ENCODE data around the gene FAM53A. TPM values are rescaled to one million over a fixed set of nuclear protein-coding genes. Genes with fewer than 3 reads are reported as not detected.
"Not testable (repeated sequence)": the region's sequence is repeated elsewhere in the genome, so short reads cannot be mapped to it uniquely, and the experiment has no call there.

Gene FAM53A
- total RNA-seq, 1 experiment from 2014 or later, result 0.51 TPM

DNA sequence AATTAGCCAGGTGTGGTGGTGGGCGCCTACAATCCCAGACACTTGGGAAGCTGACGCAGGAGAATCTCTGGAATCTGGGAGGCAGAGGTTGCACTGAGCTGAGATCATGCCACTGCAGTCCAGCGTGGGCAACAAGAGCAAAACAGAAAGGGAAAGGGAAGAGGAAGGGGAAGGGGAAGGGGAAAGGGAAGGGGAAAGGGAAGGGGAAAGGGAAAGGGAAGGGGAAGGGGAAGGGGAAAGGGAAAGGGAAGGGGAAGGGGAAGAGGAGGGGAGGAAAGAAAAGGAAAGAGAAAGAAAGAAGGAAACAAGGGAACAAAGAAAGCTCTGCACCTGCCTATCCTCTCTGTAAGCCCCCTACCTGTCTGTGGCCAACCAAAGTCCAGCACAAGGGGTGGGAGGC lies 35.2 kb downstream of the FAM53A start:
- no peaks in the 10 kb centered on the region for H3K36me3 ChIP-seq
- no peak overlapping the region for H3K27ac ChIP-seq
- H3K27me3 ChIP-seq, result peaks cover 5% of the 10 kb centered on the region; the same call in 1 of the 2 replicates
- H3K4me3 ChIP-seq, result no peak overlapping the region
- H3K4me1 ChIP-seq, result peaks cover 11% of the 10 kb centered on the region; the same call in 1 of the 2 replicates
- no peak for DNase-seq
- H3K9me3 ChIP-seq (replicated peaks), result no peaks in the 10 kb centered on the region

DNA sequence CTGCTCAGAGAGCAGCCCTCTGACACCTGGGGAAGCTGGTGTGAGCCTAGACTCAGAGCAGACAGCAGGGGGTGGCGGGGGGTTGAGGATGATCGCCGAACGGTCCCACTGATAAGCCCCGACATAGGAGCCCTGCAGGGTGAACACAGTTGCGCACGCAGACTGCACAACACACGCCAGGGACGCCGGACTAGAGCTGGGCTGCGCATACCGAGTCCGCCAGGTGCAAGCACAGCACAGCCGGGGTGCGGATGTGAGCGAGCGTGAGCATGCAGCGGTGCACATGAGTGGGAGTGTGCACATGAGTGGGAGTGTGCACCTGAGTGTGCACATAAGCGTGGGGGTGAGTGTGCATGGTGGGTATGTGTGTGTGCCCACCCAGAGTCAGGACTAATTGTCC lies 36.7 kb downstream of the FAM53A start:
- H3K9me3 ChIP-seq (replicated peaks), result no peaks in the 10 kb centered on the region
- H3K4me3 ChIP-seq, result no peak overlapping the region
- H3K27me3 ChIP-seq, result peaks cover 5% of the 10 kb centered on the region; the same call in 1 of the 2 replicates
- no peak for DNase-seq
- H3K36me3 ChIP-seq, result no peaks in the 10 kb centered on the region
- peaks cover 11% of the 10 kb centered on the region; the same call in 1 of the 2 replicates for H3K4me1 ChIP-seq
- no peak overlapping the region for H3K27ac ChIP-seq

DNA sequence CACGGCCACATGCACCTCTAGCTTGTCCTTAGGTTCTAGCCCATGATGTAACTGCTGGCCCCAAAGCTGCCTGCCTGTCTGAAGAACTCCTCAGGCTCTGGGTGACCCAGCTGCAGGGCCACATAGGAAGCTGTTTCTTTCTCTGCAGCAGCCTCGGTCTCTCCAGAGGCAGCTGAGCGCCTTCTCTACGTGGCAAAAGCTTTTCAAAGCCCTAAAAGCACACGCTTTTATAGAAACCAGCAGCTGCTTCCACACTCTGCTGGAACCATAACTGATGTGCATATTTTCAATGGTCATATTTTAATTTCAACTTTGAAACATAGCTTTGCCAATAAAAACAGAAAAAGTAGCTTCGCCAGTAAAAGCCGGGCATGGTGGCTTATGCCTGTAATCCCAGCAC lies 37.4 kb downstream of the FAM53A start:
- Histone ChIP-seq H3K9me3 (replicated peaks) (no peaks in the 10 kb centered on the region), H3K4me1 (peaks cover 11% of the 10 kb centered on the region; the same call in 1 of the 2 replicates), H3K36me3 (no peaks in the 10 kb centered on the region), H3K4me3 (no peak overlapping the region), H3K27me3 (peaks cover 5% of the 10 kb centered on the region; the same call in 1 of the 2 replicates), H3K27ac (no peak overlapping the region)
- DNase-seq, result peak in 1 of 2 experiments; percentile 35

DNA sequence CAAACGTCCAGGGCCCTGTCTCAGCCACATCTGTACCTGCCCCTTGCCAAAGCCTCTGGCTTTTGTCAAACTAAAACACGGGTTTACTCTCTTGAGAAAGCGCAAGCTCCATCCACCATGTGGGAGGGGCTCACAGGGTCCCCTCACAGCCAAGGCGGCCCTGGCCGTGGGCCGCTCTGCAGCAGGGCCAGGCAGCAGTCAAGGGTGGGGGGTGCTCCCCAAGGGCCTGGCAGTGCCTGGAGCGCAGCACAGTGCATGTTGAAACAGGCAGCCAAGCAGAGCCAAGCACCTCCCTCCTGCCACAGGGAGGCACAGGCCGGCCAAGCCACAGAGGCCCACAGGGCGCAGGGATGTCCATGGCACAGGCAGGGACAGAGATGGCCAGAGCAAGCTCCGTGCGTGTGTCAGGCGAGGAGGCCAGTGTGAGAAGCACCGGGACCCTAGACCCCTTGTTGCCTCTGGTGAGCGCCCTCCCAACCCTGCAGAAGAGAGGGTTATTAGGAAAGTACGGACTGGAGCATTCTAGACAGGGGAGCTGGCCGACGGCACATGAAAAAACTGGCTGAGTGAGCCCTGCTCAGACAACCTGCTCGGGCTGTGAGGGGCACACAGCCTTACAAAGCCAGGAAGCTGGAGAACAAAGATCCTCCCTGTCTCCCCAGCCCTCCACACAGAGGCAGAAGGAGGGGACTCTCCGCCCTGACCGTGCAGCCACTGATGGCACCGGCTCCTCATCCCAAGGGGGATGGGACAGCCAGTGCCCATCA lies 39.0 kb downstream of the FAM53A start:
- Histone ChIP-seq H3K27me3 (peaks cover 8% of the 10 kb centered on the region; the same call in 1 of the 2 replicates), H3K9me3 (replicated peaks) (no peaks in the 10 kb centered on the region), H3K36me3 (no peaks in the 10 kb centered on the region), H3K4me1 (peaks cover 11% of the 10 kb centered on the region; the same call in 1 of the 2 replicates), H3K4me3 (peak overlapping the region; percentile 21), H3K27ac (no peak overlapping the region)
- DNase-seq, result peak; percentile 39 to 52

DNA sequence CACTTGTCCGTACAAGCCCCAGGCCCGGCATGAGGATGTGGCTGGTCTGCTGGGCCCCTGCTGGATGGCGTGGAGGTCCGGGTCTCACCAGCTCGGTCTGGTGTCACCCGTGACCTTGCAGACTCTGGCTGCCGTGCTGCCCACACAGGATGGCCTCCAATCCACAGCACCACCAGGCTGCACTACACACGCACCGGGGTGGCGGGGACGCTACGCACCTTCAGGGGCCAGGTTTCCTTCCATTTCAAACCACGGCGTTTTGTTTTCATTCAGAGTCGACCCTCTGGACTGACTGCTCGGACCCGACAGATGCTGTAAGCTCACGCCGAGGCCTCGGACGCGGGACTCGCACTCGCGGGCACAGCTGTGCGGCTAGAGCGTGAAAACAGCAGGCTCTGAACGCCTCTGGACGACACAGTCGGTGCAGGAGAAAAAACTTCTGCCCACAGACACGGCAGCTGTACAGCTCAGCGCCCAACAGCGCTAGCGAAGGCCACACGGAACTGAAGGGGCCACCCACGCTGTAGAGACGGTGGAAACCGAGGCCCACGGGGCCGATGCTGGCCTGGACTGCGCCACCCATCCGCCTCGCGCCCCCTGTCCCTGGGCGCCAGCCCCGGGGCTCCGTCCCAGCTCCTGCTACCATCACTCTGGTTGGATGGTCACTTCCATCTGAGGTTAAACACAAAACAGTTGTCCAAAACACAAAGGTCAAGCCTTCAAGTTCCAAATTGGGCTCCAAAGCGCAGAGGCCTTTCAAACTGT lies 40.0 kb downstream of the FAM53A start:
- peak in 1 of 2 experiments; percentile 22 for DNase-seq
- Histone ChIP-seq H3K9me3 (replicated peaks) (no peaks in the 10 kb centered on the region), H3K4me3 (peak overlapping the region; percentile 21), H3K27me3 (peaks cover 15% of the 10 kb centered on the region; the same call in 1 of the 2 replicates), H3K27ac (no peak overlapping the region), H3K4me1 (peaks cover 11% of the 10 kb centered on the region; the same call in 1 of the 2 replicates), H3K36me3 (no peaks in the 10 kb centered on the region)

DNA sequence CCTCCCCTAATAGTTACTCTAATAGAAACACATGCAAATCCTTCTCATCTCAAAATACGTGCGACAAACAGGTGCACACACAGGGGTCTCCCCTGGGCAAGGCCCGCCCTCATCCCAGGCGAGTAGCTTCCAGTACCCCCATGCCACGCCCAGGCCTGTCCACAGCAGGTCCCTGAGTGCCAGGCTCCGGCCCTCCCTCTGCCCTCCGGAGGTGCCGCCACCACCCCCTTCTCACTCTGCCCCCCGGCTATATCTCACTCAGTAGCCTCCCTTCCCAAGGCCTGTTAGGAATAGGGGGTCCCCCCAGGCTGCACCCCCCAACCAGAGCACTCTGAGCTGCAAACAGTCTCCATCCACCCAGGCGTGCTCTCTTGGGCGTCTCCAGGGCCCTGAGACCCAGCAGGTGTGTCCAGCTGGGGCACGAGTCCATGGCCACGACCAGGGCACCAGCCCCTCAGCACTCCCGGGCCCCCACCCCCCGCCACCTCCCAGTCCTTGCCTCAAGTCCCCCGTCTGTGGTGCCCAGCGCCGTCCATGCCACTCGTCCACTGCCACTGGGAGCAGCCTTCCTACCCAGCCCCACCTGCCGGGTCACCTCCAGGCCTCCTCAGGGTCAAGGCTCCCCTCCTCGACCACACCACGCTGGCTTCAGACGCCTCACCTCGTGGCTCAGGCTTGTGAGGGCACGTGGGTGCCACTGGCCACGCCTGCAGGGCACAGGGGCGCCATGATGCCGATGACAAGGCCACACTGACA lies 41.7 kb downstream of the FAM53A start:
- H3K36me3 ChIP-seq, result no peaks in the 10 kb centered on the region
- H3K4me1 ChIP-seq, result peaks cover 11% of the 10 kb centered on the region; the same call in 1 of the 2 replicates
- H3K9me3 ChIP-seq (replicated peaks), result no peaks in the 10 kb centered on the region
- H3K27ac ChIP-seq, result no peak overlapping the region
- no peak overlapping the region for H3K4me3 ChIP-seq
- peaks cover 15% of the 10 kb centered on the region; the same call in 1 of the 2 replicates for H3K27me3 ChIP-seq
- DNase-seq, result no peak

DNA sequence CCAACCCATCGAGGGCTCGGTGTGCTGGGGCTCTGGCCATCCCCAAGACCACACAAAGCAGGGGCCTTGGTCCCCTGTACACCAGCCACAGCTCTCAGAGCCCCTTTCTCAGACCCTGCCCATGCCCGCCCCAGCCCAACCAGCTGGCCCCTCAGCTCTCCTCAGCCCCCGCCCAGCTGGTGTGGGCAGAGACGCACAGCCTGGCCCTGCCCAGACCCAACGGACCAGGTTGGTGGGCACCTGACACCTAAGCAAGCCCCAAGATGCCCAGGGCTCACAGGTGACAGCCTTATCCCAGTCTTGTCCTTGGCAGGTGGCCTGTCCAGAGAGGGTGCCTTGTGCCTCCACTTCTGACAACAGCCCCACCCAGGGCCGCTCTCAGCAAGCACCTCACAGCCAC lies 42.4 kb downstream of the FAM53A start:
- H3K27ac ChIP-seq, result no peak overlapping the region
- no peak for DNase-seq
- H3K36me3 ChIP-seq, result no peaks in the 10 kb centered on the region
- H3K9me3 ChIP-seq (replicated peaks), result no peaks in the 10 kb centered on the region
- no peak overlapping the region for H3K4me3 ChIP-seq
- H3K4me1 ChIP-seq, result peaks cover 11% of the 10 kb centered on the region; the same call in 1 of the 2 replicates
- peaks cover 15% of the 10 kb centered on the region; the same call in 1 of the 2 replicates for H3K27me3 ChIP-seq

DNA sequence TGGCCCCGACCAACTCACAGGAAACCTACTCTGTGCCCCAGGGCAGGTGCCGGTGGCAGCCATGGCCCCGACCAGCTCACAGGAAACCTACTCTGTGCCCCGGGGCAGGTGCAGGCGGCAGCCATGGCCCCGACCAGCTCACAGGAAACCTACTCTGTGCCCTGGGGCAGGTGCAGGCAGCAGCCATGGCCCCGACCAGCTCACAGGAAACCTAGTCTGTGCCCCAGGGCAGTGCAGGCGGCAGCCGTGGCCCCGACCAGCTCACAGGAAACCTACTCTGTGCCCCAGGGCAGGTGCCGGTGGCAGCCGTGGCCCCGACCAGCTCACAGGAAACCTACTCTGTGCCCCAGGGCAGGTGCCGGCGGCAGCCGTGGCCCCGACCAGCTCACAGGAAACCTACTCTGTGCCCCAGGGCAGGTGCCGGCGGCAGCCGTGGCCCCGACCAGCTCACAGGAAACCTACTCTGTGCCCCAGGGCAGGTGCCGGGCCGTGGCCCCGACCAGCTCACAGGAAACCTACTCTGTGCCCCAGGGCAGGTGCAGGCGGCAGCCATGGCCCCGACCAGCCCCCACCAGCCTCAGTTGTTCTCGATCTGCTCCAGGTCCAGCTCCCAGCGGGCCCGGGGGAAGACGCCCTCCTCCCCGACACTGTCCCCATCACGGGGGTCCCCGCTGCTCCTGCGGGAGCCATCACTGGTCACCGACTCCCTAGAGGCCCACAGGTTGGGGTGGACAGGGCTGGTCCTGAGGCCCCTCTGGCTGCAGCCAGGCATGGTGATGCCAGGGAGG lies 43.2 kb downstream of the FAM53A start:
- Histone ChIP-seq H3K4me1 (peaks cover 11% of the 10 kb centered on the region; the same call in 1 of the 2 replicates), H3K27me3 (peaks cover 15% of the 10 kb centered on the region; the same call in 1 of the 2 replicates)
- H3K9me3 ChIP-seq (replicated peaks); H3K36me3 ChIP-seq; H3K4me3 ChIP-seq; H3K27ac ChIP-seq; DNase-seq: not testable (repeated sequence)

DNA sequence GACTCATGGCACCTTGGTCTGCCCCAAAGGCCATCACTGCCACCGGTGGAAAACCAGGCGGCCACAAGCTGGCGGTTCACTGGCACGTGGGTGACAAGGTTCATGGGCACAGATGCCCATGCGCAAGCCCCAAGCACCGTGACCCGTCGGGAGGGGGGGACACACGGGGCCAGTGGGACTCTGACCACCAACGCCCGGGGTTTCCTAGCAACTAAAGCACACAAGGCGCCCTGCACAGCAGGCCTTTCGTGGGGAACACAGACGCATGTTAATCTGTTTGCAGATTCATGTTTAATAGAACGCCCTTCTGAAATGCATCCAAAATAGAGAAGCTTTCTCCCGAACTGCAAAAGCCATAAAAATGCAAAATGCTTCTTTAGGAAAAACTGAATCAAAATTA lies 43.9 kb downstream of the FAM53A start:
- Histone ChIP-seq H3K4me1 (peaks cover 10% of the 10 kb centered on the region; the same call in 1 of the 2 replicates), H3K27ac (no peak overlapping the region), H3K9me3 (replicated peaks) (no peaks in the 10 kb centered on the region), H3K36me3 (no peaks in the 10 kb centered on the region), H3K4me3 (no peak overlapping the region), H3K27me3 (peaks cover 15% of the 10 kb centered on the region; the same call in 1 of the 2 replicates)
- no peak for DNase-seq

DNA sequence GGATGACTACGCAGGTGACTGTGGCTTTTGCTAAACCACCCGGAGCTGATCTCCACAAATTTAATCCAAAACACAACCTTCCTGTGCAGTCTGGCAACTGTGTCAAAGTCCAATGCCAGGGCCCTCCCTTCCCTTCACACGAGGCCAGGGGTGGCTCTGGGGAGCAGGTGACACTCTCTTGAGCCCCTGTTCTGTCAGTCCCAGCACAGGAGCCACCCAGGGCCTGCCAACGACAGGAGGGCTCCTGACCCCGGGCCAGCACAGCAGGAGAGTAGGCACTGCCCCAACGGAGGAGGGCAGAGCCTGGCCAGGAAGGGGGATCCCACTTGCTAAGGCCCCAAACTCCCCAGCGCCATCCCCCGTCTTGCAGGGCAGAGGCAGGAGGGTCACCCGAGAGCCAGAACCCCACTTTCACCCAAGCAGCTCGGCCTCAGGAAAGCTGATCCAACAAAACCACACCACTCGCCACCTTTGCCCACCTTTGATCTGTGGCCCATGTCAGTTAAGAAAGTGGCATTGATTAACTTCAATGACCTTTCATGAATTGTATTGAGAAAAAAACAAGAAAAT lies 44.7 kb downstream of the FAM53A start:
- Histone ChIP-seq H3K27me3 (peaks cover 12% of the 10 kb centered on the region; the same call in 1 of the 2 replicates), H3K36me3 (no peaks in the 10 kb centered on the region), H3K4me1 (peaks cover 2% of the 10 kb centered on the region; the same call in 1 of the 2 replicates), H3K4me3 (no peak overlapping the region), H3K27ac (no peak overlapping the region), H3K9me3 (replicated peaks) (no peaks in the 10 kb centered on the region)
- no peak for DNase-seq

DNA sequence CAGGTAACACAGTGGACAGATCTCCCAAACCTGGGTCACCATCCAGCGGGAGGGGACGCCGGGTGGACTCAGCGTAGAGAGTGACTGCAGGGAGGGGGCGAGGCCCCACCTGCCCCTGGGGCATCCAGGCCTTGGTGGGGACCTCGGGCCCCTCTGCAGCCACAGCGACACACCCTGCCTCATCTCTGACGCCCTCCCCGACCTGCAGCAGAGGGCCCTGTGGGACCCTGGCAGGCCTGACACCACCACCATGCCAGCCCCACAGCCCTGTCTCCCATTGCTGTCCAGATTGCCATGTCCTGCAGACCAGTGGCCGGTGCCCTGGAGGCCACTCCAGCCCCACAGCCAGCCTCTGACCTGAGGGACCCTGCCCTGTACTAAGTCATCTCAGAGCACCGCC lies 45.2 kb downstream of the FAM53A start:
- H3K27me3 ChIP-seq, result peaks cover 10% of the 10 kb centered on the region; the same call in 1 of the 2 replicates
- H3K36me3 ChIP-seq, result no peaks in the 10 kb centered on the region
- no peaks in the 10 kb centered on the region for H3K4me1 ChIP-seq
- no peak overlapping the region for H3K27ac ChIP-seq
- DNase-seq, result no peak
- no peak overlapping the region for H3K4me3 ChIP-seq
- H3K9me3 ChIP-seq (replicated peaks), result no peaks in the 10 kb centered on the region

DNA sequence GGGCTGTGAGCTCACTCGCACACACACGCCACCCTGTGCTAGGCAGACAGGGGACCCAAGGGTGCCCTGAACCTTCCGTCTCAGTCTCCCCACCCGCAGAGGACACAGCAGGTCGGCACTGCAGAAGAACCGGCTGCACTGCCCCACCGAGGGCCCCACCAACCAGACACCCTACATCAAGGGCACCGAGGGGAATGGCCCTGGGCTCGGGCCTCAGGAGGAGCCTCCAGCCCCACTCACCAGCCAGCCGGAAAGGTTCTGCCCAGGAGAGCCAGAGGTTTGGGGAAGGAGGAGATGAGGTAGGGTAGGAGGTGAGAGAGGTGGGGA lies 45.9 kb downstream of the FAM53A start:
- no peaks in the 10 kb centered on the region for H3K4me1 ChIP-seq
- H3K36me3 ChIP-seq, result no peaks in the 10 kb centered on the region
- H3K4me3 ChIP-seq, result no peak overlapping the region
- no peak overlapping the region for H3K27ac ChIP-seq
- H3K27me3 ChIP-seq, result peaks cover 10% of the 10 kb centered on the region; the same call in 1 of the 2 replicates
- H3K9me3 ChIP-seq (replicated peaks), result no peaks in the 10 kb centered on the region
- no peak for DNase-seq

DNA sequence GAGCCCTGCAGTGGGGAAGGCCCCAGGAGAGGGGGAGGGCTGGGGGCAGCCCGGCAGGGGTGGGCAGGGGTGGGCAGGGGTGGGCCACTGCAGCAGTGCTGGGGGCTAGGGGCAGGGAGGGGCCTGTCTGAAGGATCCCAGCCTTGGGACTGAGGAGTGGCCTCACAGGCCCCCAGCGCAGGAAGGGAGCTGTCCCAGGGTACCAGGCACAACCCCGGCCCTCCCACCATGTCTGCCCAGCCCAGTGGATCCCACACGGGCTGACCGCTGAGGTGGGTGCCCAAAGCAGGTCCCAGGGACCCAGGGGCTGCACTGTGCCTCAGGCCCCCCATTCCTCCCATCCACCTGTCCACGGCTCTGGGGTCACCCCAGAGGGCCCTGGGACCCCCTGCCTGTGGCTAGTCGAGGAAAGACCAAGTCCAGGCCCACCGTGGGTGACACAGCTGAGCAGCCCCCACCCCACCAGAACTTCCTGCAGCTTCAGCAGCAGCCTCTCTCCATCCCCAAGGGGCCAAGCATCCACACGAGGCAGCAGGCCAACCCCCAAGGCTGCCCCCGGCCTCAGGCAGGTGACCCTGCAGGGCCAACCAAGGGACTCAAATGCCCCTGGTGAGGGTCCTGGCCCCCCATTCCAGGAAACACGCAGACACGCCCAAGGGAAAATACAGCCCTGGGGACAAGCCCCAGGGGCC lies 46.4 kb downstream of the FAM53A start:
- no peak overlapping the region for H3K4me3 ChIP-seq
- no peaks in the 10 kb centered on the region for H3K36me3 ChIP-seq
- no peak overlapping the region for H3K27ac ChIP-seq
- no peaks in the 10 kb centered on the region for H3K9me3 ChIP-seq (replicated peaks)
- no peaks in the 10 kb centered on the region for H3K4me1 ChIP-seq
- peaks cover 11% of the 10 kb centered on the region; the same call in 1 of the 2 replicates for H3K27me3 ChIP-seq
- no peak for DNase-seq

All from SJCRH30 (cell line).